Measurements from ENCODE around the gene PDPN.

Gene PDPN

DNA sequence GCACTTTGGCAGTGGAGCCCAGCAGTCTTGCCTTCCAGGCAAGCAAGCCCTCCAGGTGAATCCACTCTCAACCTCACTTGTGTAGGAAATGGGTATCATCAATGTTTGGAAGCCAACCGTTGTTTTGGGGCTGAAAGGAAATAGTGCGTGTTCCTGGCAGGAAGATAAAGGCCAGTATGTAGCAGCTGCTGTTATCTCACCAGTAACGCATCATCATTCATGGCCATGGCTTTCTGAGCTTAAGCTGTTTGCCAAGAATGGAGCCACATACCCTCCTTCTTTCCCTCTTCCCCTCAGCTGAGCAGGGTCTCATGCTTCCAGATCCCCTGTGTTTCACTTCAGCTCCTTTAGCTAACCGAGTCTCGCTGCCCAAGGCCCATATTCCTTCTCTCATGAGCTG, 2.2 kb upstream of the PDPN start:
- DNase-seq (ENCODE audit: extremely low read depth, insufficient read length), result no peak
- Histone ChIP-seq H3K4me3 (replicated peaks; ENCODE audit: low read depth, low read length) (no peak overlapping the region), H3K36me3 (ENCODE audit: control insufficient read depth, insufficient read depth, low read length) (no peaks in the 10 kb centered on the region), H3K27me3 (replicated peaks; ENCODE audit: control insufficient read depth, insufficient read depth, low read length) (no peaks in the 10 kb centered on the region; the same call in 1 of the 2 replicates)
- TF ChIP-seq CTCF (IDR thresholded peaks at IDR 0.05; ENCODE audit: insufficient read depth, low read length, poor library complexity, severe bottlenecking), result no peak

DNA sequence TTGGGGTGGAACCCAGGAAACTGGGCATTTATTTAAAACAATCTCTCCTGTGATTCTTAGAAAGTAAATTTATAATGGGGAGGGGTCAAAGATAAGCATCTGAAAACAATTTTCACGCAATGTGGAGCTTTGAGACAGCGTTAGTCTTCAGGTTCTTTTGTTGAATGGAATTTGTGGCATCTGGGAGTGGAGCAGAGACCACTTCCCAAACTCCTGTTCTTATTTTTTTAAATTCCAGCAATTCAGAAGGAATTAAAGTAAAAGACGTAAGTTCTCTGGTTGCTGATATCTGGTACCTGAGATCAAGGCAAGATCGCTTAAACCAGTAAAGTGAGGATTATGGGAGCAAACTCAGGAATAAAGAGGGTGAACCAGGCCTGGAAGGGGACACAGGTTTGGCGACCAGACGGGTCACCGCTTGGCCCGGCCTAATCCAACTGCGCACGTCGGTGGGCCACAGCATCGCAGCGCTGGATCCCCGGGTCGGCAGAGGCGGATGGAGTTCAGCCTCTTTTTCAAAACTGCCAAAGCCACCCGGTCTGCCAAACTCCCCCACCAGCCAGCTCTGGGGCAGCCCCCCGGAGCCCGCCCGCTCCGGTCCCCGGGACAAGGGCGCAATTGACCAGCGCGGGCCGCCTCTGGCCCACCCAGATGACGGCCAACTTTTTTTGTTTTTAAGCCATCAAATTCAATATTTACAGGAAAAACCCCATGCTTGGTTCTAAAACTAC, 754 bp upstream of the PDPN start:
- H3K36me3 ChIP-seq (ENCODE audit: control insufficient read depth, insufficient read depth, low read length), result no peaks in the 10 kb centered on the region
- no peak for DNase-seq (ENCODE audit: extremely low read depth, insufficient read length)
- TF ChIP-seq CTCF (IDR thresholded peaks at IDR 0.05; ENCODE audit: insufficient read depth, low read length, poor library complexity, severe bottlenecking), result no peak
- no peak overlapping the region for H3K4me3 ChIP-seq (replicated peaks; ENCODE audit: low read depth, low read length)
- H3K27me3 ChIP-seq (replicated peaks; ENCODE audit: control insufficient read depth, insufficient read depth, low read length), result no peaks in the 10 kb centered on the region; the same call in none of the 2 replicates

DNA sequence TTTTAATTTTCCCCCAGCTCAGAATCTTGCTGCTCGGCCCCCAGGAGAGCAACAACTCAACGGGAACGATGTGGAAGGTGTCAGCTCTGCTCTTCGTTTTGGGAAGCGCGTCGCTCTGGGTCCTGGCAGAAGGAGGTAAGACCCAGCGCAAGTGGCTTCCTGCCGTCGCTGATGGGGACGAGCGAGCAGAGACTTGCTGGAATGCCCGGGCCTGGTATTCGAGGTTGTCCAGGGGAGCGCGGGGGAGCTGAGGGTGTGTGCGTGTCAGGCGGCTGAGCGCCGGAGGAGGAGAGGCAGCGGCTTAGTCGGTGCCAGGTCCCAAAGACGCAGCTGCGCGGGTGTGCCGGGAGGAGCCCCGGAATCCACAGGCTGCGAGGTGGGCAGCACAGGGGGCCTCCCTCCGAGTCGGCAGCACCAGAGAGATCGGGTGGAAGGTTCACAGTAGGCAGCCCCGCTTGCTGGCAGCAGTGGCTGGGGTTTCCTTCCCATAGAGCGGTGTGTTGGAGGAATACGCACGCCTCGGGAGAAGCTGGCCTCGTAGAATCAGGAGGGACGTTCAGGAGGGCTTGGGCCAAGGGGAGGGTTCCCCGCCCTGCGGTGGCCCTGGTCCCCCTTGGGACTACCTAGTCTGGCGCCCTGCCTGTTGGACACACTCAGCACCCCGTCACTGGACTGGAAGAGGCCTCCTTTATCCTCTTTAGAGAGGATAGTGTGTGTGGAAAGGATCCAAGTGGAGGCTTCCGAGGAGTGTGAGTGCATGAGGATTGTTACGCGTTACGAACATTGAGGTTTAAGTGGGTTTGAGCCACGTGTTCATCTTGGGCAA, 547 bp downstream of the PDPN start:
- TF ChIP-seq CTCF (IDR thresholded peaks at IDR 0.05; ENCODE audit: insufficient read depth, low read length, poor library complexity, severe bottlenecking), result no peak
- no peak overlapping the region for H3K4me3 ChIP-seq (replicated peaks; ENCODE audit: low read depth, low read length)
- no peak for DNase-seq (ENCODE audit: extremely low read depth, insufficient read length)
- H3K27me3 ChIP-seq (replicated peaks; ENCODE audit: control insufficient read depth, insufficient read depth, low read length), result no peaks in the 10 kb centered on the region; the same call in none of the 2 replicates
- H3K36me3 ChIP-seq (ENCODE audit: control insufficient read depth, insufficient read depth, low read length), result no peaks in the 10 kb centered on the region

- no peak for TF ChIP-seq CTCF (IDR thresholded peaks at IDR 0.05; ENCODE audit: insufficient read depth, low read length, poor library complexity, severe bottlenecking)
- Histone ChIP-seq H3K4me3 (replicated peaks; ENCODE audit: low read depth, low read length) (no peak overlapping the region), H3K27me3 (replicated peaks; ENCODE audit: control insufficient read depth, insufficient read depth, low read length) (no peaks in the 10 kb centered on the region; the same call in none of the 2 replicates), H3K36me3 (ENCODE audit: control insufficient read depth, insufficient read depth, low read length) (no peaks in the 10 kb centered on the region)
- DNase-seq (ENCODE audit: extremely low read depth, insufficient read length), result no peak
Observed at GRCh38 chr1:13584876-13585611, 1.4 kb downstream of the PDPN start.

DNA sequence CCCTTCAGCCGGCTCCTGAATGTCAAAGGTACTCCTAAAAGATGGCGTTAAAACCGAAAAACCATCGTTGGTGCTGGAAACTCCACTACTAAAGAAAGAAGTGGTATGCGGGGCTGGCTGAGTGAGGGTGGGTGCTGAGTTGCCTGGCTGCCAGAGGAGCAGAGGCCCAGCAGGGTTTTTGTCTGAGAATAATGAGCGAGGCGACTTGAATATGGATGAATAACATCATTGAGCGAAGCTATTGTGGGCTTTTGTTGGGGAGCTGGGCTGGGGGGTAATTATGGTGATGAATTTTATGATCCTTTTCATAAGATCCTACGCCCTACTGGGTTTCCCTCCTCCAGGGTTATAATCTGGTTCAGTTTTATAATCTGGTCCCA, 2.0 kb downstream of the PDPN start:
- H3K27me3 ChIP-seq (replicated peaks; ENCODE audit: control insufficient read depth, insufficient read depth, low read length), result no peaks in the 10 kb centered on the region; the same call in none of the 2 replicates
- DNase-seq (ENCODE audit: extremely low read depth, insufficient read length), result no peak
- H3K4me3 ChIP-seq (replicated peaks; ENCODE audit: low read depth, low read length), result no peak overlapping the region
- TF ChIP-seq CTCF (IDR thresholded peaks at IDR 0.05; ENCODE audit: insufficient read depth, low read length, poor library complexity, severe bottlenecking), result no peak
- H3K36me3 ChIP-seq (ENCODE audit: control insufficient read depth, insufficient read depth, low read length), result no peaks in the 10 kb centered on the region

Data from GM06990 (cell line).